ENCODE data around the gene C12orf57. TPM values are rescaled to one million over a fixed set of nuclear protein-coding genes. Genes with fewer than 3 reads are reported as not detected.

C12orf57 gene
- total and polyA plus RNA-seq, 2 of the 13 experiments (the other 11 are each of a cell fraction or from before 2014, with no cell fraction given) = 84.0 to 287 TPM

GRCh38 chr12:6934110-6934509 lies 9.7 kb upstream of the C12orf57 start (continued):
- TF ChIP-seq ZNF276 (CRISPR knock-in tag; IDR thresholded peaks at IDR 0.05; ENCODE audit: low read depth) = no peak

- POLR2A ChIA-PET = interaction anchor here (2.0 to 4.6 kb wide), 2 partner anchors 10 kb away, joined by 8 to 30 read pairs; no protein-coding TSS in a partner anchor
- Histone ChIP-seq H3K4me3 (replicated peaks in 1 of 3; ENCODE audit: insufficient read depth in 1 of 3, low read depth in 2 of 3, low read length in 3 of 3) (no peak overlapping the region), H3K36me3 (replicated peaks in 1 of 2; ENCODE audit: control insufficient read depth in 1 of 2, insufficient read depth in 2 of 2, low read length in 2 of 2) (peaks cover 8 to 30% of the 10 kb centered on the region in 2 experiments), H3K27me3 (ENCODE audit: control insufficient read depth in 1 of 2, insufficient read depth in 2 of 2, low read length in 2 of 2) (no peaks in the 10 kb centered on the region), H3K9ac (ENCODE audit: insufficient read depth, low read depth, low read length) (no peak overlapping the region), H3K27ac (ENCODE audit: extremely low read length, insufficient read depth, low read length) (no peak overlapping the region), H3K9me3 (ENCODE audit: low read length) (no peaks in the 10 kb centered on the region), H4K20me1 (ENCODE audit: insufficient read depth, low read length) (no peaks in the 10 kb centered on the region), H3K4me2 (ENCODE audit: low read depth, low read length) (no peak overlapping the region), H3K4me1 (ENCODE audit: insufficient read depth, low read length) (peaks cover 37% of the 10 kb centered on the region), H3K79me2 (ENCODE audit: insufficient read depth, low read length) (peaks cover 11% of the 10 kb centered on the region), H2AFZ (ENCODE audit: low read length) (no peak overlapping the region)
- DNase-seq (ENCODE audit: low spot score) = no peak
- CTCF ChIA-PET (ENCODE audit: low intra/inter-chr PET ratio, low total read pairs) = no interaction called here
- no peak for ATAC-seq
- intact Hi-C loops (cut with micrococcal nuclease; ENCODE audit: unreplicated experiment) (no loop called here), in situ Hi-C loops (cut with HindIII; ENCODE audit: extremely low pct_ligation_motif_present, low pct_unique_long_range_greater_than_20kb) (no loop called here)
- no TSS peak for BruUV-seq (replicated peaks)
- 92% methylated on average over 12 of the region's 14 CpGs for WGBS (ENCODE audit: low lambda C conversion rate)
- no peak for FAIRE-seq
- TF ChIP-seq RBFOX2 (IDR thresholded peaks at IDR 0.05; ENCODE audit: low read depth, low read length) (no peak), ZNF772 (CRISPR knock-in tag; IDR thresholded peaks at IDR 0.05) (no peak), IKZF5 (CRISPR knock-in tag; IDR thresholded peaks at IDR 0.05) (no peak), ZBTB33 (CRISPR knock-in tag; IDR thresholded peaks at IDR 0.05) (no peak), PCBP2 (optimal IDR thresholded peaks at IDR 0.05; ENCODE audit: low read depth, low read length, poor library complexity, severe bottlenecking) (no peak), FOXO1 (CRISPR knock-in tag; IDR thresholded peaks at IDR 0.05) (no peak), ZHX2 (IDR thresholded peaks at IDR 0.05; ENCODE audit: low read depth) (no peak), ZHX2 (CRISPR knock-in tag; IDR thresholded peaks at IDR 0.05; ENCODE audit: borderline replicate concordance) (no peak), ZSCAN9 (CRISPR knock-in tag; IDR thresholded peaks at IDR 0.05; ENCODE audit: borderline replicate concordance) (no peak)
These were observed 8.2 kb upstream of the C12orf57 start for GRCh38 chr12:6935371-6936193.
